HepG2 (cell line): ENCODE data around the gene GNG10. TPM values are rescaled to one million over a fixed set of nuclear protein-coding genes. Genes with fewer than 3 reads are reported as not detected.

Experiments used
- CBX5 ChIP-seq: sonication (generic); formaldehyde crosslinking; IDR thresholded peaks from 2 replicates; pipeline ENCODE4 v1.4.0; 2020; ENCODE audit warnings: missing genetic modification reagents, borderline replicate concordance
- CENPX ChIP-seq: sonication (generic); formaldehyde crosslinking; IDR thresholded peaks from 2 replicates; pipeline ENCODE4 v1.9.0; 2021; ENCODE audit warnings: mild to moderate bottlenecking, missing genetic modification reagents, moderate library complexity
- ELF3 ChIP-seq: IDR thresholded peaks from 2 replicates; pipeline ENCODE4 v1.6.1; 2016; ENCODE audit warnings: missing genetic modification reagents, missing compliant biosample characterization
- ESRRA ChIP-seq: sonication (generic); formaldehyde crosslinking; IDR thresholded peaks from 2 replicates; pipeline ENCODE4 v1.5.1; 2020; ENCODE audit warnings: mild to moderate bottlenecking, low read depth, missing genetic modification reagents
- FOSL1 ChIP-seq: sonication (generic); formaldehyde crosslinking; IDR thresholded peaks from 2 replicates; pipeline ENCODE4 v1.9.0; 2021; ENCODE audit warnings: missing genetic modification reagents, borderline replicate concordance
- GLI4 ChIP-seq: sonication (generic); formaldehyde crosslinking; IDR thresholded peaks from 2 replicates; pipeline ENCODE4 v1.5.1; 2020; ENCODE audit warnings: missing genetic modification reagents, mild to moderate bottlenecking, moderate library complexity, borderline replicate concordance
- GMEB2 ChIP-seq: IDR thresholded peaks from 2 replicates; pipeline ENCODE4 v1.6.1; 2016; ENCODE audit warnings: missing biosample characterization, missing genetic modification reagents, low read depth
- KLF12 ChIP-seq: sonication (generic); formaldehyde crosslinking; IDR thresholded peaks from 2 replicates; pipeline ENCODE4 v1.4.0; 2020; ENCODE audit warnings: missing genetic modification reagents, borderline replicate concordance
- KMT2B ChIP-seq: IDR thresholded peaks from 2 replicates; pipeline ENCODE4 v1.6.1; 2016; ENCODE audit warnings: missing genetic modification reagents, missing compliant biosample characterization
- MAFF ChIP-seq: IDR thresholded peaks from 2 replicates; pipeline ENCODE4 v1.6.1; 2011; ENCODE audit warnings: low read depth, low read length, improper control_type of control experiment
- NFYB ChIP-seq: sonication (generic); formaldehyde crosslinking; IDR thresholded peaks from 2 replicates; pipeline ENCODE4 v1.4.0; 2020; ENCODE audit warnings: missing genetic modification reagents
- SIN3B ChIP-seq: fragments of 150-350 bp; IDR thresholded peaks from 2 replicates; pipeline ENCODE4 v1.6.1; 2014; ENCODE audit warnings: low read length
- SMAD9 ChIP-seq: sonication (generic); formaldehyde crosslinking; IDR thresholded peaks from 2 replicates; pipeline ENCODE4 v1.5.1; 2020; ENCODE audit warnings: mild to moderate bottlenecking, missing genetic modification reagents
- SP1 ChIP-seq, 2 experiments: fragments of 450-650 bp in 1 of 2; sonication (generic) in 1 of 2; formaldehyde crosslinking in 1 of 2; IDR thresholded peaks; 2 replicates each; pipeline versions ENCODE4 v1.4.0 to v1.6.1; 2016 to 2020; ENCODE audit warnings: missing genetic modification reagents in 1 of 2
- ZNF253 ChIP-seq: sonication (generic); formaldehyde crosslinking; IDR thresholded peaks from 2 replicates; pipeline ENCODE4 v1.8.0; 2022; ENCODE audit warnings: mild to moderate bottlenecking, missing genetic modification reagents, borderline replicate concordance
- ZNF263 ChIP-seq: sonication (generic); formaldehyde crosslinking; IDR thresholded peaks from 2 replicates; pipeline ENCODE4 v1.4.0; 2020; ENCODE audit warnings: missing genetic modification reagents
- ZNF574 ChIP-seq: sonication (generic); formaldehyde crosslinking; IDR thresholded peaks from 2 replicates; pipeline ENCODE4 v1.4.0; 2020; ENCODE audit warnings: missing genetic modification reagents
- ZNF614 ChIP-seq: IDR thresholded peaks from 2 replicates; pipeline ENCODE4 v1.6.1; 2018; ENCODE audit warnings: missing biosample characterization, missing genetic modification reagents, inconsistent platforms, borderline replicate concordance
- ZNF619 ChIP-seq: sonication (generic); formaldehyde crosslinking; IDR thresholded peaks from 2 replicates; pipeline ENCODE4 v1.4.0; 2020; ENCODE audit warnings: mild to moderate bottlenecking, missing genetic modification reagents
- ZNF766 ChIP-seq: sonication (generic); formaldehyde crosslinking; IDR thresholded peaks from 2 replicates; pipeline ENCODE4 v1.5.0; 2020; ENCODE audit warnings: missing genetic modification reagents, borderline replicate concordance
- polyA plus RNA-seq, 8 experiments: library from polyadenylated mRNA; depleted of rRNA in 3 of 8; stranded (reverse) in 7 of 8; unstranded in 1 of 8; fragments of >200 nt; fragmentation: Illumina TruSeq in 4 of 8; extraction: Trizol in 4 of 8; gene quantifications; 2 replicates each; pipeline versions ENCODE4 v1.2.1 to v1.2.3, GENCODE V29; 2011 to 2016; ENCODE audit warnings: low read depth in 4 of 8, missing spikeins in 1 of 8, mixed read lengths in 1 of 8; ENCODE audit not compliant: insufficient read depth in 1 of 8
- total RNA-seq, 5 experiments: library from RNA; depleted of rRNA; stranded (reverse); fragments of >200 nt; fragmentation: Illumina TruSeq; extraction: Trizol; gene quantifications; 2 replicates each; pipeline ENCODE4 v1.2.3, GENCODE V29; 2016; ENCODE audit warnings: low read depth in 1 of 5
- TF ChIP-seq, protein P1 (sequence below): sonication (generic); formaldehyde crosslinking; IDR thresholded peaks from 2 replicates; pipeline ENCODE4 v1.4.0; 2020; ENCODE audit warnings: missing genetic modification reagents, low read depth, mild to moderate bottlenecking, borderline replicate concordance
- TF ChIP-seq, protein P2 (sequence below): sonication (generic); formaldehyde crosslinking; IDR thresholded peaks from 2 replicates; pipeline ENCODE4 v1.4.0; 2020; ENCODE audit warnings: low read depth, missing genetic modification reagents

Gene GNG10
- total and polyA plus RNA-seq, 2 of the 13 experiments (the other 11 are each of a cell fraction or from before 2014, with no cell fraction given) = 29.8 to 32.4 TPM

DNA sequence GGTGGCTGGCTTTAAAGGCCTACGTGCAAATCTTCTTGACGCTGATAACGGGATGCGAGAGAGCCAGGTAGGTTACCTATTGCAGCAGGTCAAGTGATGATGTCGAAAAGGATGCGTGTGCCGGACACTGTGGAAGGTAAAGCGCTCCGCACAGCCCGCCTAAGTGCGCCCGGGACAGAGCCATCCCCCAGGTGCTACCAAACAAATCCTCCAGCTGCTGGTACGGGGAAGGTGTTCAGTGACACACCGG lies 30.5 kb upstream of the GNG10 start (continued):
- TF ChIP-seq ZNF614 = peak; percentile 97
- no peak for TF ChIP-seq ZNF766 (CRISPR knock-in tag)
- no peak for TF ChIP-seq SP1 (IDR thresholded peaks at IDR 0.05)
- TF ChIP-seq SP1 (CRISPR knock-in tag; IDR thresholded peaks at IDR 0.05) = peak; percentile 83
- 0 out of 2 replicates have a peak, but pooled peaks have one; percentile 2 for TF ChIP-seq GLI4
- TF ChIP-seq, protein P1, sequence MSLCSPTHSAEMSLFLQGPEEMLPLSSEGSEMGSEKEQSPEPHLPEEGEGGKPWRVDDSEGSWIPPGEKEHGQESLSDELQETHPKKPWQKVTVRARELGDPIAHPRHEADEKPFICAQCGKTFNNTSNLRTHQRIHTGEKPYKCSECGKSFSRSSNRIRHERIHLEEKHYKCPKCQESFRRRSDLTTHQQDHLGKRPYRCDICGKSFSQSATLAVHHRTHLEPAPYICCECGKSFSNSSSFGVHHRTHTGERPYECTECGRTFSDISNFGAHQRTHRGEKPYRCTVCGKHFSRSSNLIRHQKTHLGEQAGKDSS = 0 out of 2 replicates have a peak, but pooled peaks have one; percentile 83
- TF ChIP-seq ELF3 (CRISPR knock-in tag) = peak; percentile 93; the same call in 1 of the 2 replicates
- TF ChIP-seq KLF12 (CRISPR knock-in tag) = no peak
- TF ChIP-seq NFYB (CRISPR knock-in tag) = 0 out of 2 replicates have a peak, but pooled peaks have one; percentile 29
- 0 out of 2 replicates have a peak, but pooled peaks have one; percentile 24 for TF ChIP-seq GMEB2
- TF ChIP-seq FOSL1 = no peak
- peak; percentile 95 for TF ChIP-seq KMT2B
- peak; percentile 68; the same call in 1 of the 2 replicates for TF ChIP-seq ZNF263 (CRISPR knock-in tag)
- 0 out of 2 replicates have a peak, but pooled peaks have one; percentile 9 for TF ChIP-seq ZNF619 (CRISPR knock-in tag)
- peak; percentile 96; the same call in 1 of the 2 replicates for TF ChIP-seq CBX5 (CRISPR knock-in tag)
- TF ChIP-seq MAFF = no peak
- peak; percentile 94 for TF ChIP-seq ZNF574 (CRISPR knock-in tag)
- TF ChIP-seq SMAD9 = no peak
- TF ChIP-seq ZNF253 = no peak
- peak; percentile 82; the same call in 1 of the 2 replicates for TF ChIP-seq ESRRA (CRISPR knock-in tag)
- TF ChIP-seq CENPX (CRISPR knock-in tag) = no peak
- peak; percentile 70; the same call in 1 of the 2 replicates for TF ChIP-seq SIN3B
- TF ChIP-seq, protein P2, sequence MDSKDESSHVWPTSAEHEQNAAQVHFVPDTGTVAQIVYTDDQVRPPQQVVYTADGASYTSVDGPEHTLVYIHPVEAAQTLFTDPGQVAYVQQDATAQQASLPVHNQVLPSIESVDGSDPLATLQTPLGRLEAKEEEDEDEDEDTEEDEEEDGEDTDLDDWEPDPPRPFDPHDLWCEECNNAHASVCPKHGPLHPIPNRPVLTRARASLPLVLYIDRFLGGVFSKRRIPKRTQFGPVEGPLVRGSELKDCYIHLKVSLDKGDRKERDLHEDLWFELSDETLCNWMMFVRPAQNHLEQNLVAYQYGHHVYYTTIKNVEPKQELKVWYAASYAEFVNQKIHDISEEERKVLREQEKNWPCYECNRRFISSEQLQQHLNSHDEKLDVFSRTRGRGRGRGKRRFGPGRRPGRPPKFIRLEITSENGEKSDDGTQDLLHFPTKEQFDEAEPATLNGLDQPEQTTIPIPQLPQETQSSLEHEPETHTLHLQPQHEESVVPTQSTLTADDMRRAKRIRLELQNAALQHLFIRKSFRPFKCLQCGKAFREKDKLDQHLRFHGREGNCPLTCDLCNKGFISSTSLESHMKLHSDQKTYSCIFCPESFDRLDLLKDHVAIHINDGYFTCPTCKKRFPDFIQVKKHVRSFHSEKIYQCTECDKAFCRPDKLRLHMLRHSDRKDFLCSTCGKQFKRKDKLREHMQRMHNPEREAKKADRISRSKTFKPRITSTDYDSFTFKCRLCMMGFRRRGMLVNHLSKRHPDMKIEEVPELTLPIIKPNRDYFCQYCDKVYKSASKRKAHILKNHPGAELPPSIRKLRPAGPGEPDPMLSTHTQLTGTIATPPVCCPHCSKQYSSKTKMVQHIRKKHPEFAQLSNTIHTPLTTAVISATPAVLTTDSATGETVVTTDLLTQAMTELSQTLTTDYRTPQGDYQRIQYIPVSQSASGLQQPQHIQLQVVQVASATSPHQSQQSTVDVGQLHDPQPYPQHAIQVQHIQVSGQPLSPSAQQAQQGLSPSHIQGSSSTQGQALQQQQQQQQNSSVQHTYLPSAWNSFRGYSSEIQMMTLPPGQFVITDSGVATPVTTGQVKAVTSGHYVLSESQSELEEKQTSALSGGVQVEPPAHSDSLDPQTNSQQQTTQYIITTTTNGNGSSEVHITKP (CRISPR knock-in tag) = peak; percentile 90
